Smooth muscle cell of the brain vasculature (primary cell): ENCODE data around the gene MRPL55.

Experiments
- DNase-seq: peaks from one replicate; pipeline ENCODE4 v3.0.0-alpha.2; 2012; ENCODE audit warnings: low read depth, low spot score

The MRPL55 gene

GRCh38 chr1:228070851-228071250, 38.2 kb downstream of the MRPL55 start:
- no peak for DNase-seq

DNA sequence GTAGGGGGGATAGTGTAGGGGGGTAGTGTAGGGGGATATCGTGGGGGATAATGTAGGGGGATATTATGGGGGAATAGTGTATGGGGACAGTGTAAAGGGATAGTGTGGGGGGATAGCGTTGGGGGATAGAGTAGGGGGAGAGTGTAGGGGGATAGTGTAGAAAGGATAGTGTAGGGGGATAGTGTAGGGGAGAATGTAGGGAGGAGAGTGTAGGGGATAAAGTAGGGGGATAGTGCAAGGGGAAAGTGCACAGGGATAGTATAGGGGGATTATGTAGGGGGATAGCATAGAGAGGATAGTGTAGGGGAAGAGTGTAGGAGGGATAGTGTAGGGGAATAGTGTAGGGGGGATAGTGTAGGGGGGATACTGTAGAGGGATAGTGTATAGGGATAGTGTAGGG, 38.9 kb downstream of the MRPL55 start:
- no peak for DNase-seq

GRCh38 chr1:228068359-228068758, 40.7 kb downstream of the MRPL55 start:
- no peak for DNase-seq

- no peak for DNase-seq
These were observed 42.0 kb downstream of the MRPL55 start for GRCh38 chr1:228066891-228067654.

- no peak for DNase-seq
These were observed 42.7 kb downstream of the MRPL55 start for GRCh38 chr1:228066416-228066815.

DNA sequence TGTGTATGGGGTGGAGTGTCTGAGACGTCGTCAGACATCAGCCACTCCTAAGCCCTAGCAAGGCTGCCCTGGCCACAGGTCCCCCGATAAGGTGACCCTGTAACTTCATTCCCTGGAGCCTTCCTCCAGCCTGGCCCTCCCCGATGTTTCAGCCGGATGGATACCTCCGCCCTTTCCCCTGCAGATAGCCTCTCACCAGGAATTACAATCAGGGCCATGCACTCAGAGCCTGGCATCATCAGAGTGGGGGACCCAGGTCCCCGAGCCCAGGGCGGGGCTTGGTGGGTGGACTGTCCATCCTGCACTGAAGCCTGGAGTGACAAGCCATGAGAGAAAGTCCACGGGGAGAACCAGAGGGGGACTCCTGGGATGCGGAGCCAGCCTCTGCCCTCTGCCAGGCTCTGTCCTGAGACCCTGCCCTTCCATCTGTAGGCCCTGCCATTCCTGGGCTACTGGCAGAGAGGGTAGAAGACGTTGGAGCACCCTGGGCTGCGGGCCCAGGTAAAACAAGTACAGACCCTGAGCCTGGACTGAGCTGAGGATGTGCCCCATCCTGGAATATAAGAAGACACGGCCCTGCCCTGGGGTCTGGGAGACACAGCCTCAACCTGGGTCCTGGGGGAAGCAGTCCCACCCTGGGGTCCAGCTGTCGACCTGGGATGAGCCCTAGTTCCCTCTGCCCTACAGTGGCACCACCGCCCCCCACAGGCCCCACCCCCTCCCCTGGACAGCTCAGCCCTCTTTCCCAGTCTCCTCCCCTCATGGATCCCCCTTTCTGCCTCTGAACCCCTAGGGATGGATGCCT, 43.4 kb downstream of the MRPL55 start:
- no peak for DNase-seq

DNA sequence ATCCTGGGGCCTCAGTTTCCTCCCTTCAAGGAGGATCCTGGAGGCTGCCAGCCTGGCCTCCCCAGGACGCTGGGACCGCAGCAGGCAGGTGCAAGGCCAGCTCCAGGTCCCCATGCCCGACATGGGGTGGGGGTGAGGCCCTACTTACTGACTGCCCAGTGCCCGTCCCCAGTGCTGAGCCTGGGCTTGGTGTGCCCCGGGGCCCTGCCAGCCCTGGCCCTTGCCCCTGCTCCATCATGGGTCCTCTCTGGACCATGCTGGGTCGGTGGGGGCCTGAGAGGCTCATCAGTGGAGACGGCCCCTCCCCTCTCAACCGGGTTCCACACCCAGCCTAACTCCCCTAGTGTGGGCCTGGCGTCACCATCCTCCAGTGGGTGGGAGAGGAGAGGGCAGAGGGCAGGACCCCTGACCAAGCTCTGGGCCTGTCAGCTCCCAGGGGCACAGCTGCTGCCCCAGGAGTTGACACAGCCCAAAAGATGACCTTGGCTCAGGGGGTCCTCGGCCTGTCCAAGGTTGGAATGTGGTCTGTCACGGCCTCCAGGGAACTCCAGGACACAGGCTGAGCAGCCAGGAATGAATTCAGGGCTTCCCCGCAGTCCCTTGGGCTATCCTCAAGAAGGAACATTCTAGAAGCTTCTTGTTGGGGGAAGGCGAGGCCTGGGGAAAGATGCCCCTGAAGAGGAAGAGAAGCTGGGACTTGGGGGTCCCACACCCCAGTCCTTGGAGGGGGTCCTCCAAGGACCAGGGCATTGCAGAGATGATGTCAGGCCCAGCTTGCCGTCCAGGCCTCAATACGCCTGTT, 44.2 kb downstream of the MRPL55 start:
- DNase-seq = no peak

DNA sequence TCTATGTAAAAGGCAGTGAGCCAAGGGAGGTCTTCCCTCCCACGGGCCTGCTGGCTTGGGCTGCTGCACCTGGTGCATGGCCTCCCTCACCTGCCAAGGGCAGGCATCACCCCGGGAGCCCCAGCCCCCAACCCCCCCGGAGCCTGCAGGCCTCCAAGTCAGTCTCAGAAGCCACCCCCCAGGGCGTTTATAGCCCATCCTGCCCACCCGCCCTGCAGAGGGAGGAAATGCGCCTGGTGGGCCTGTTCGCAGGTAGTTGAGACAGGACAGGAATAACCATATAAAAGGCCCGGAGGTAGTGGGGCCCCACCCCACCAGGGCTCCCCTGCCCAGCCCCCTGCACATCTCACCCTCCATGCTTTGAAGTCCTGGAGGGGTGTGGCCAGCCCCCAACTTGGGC, 44.8 kb downstream of the MRPL55 start:
- DNase-seq = no peak

- no peak for DNase-seq
These were observed 45.6 kb downstream of the MRPL55 start for GRCh38 chr1:228063251-228064191.

GRCh38 chr1:228062812-228063211, 46.3 kb downstream of the MRPL55 start:
- no peak for DNase-seq

DNA sequence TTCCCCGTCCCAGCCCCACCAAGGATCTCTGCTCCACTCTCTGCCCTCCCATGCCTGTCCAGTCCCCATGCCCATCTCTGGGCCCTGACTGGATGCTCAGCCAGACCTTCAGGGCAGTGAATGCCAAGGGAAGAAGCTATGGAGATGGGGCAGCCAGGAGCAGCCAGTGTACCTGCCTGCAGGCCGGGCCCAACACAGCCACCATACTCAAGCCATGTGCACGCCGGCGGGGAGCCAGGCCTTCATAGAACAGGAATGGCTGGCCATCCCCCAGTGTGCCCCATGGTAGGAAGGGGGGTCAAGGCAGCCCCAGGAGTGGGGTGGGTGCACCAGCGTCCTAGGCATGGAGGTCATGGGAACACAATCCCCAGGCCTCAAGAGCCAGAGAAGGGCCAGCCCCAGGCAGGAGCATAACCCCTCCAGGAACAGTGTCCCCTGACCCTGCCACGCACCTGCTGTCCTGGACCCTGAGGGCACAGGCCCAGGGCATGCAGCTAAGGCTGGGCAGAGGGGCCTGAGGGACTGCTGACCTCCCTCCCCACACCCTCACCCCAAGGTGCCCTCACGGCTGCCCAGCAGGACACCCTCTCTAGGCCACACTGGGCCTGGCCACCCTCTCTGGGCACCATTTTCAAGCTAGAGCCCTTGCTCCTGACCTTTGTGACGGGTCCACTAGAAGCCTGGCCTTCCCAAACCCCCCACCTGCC, 46.9 kb downstream of the MRPL55 start:
- DNase-seq = no peak

GRCh38 chr1:228061411-228062084, 47.6 kb downstream of the MRPL55 start:
- DNase-seq = no peak

DNA sequence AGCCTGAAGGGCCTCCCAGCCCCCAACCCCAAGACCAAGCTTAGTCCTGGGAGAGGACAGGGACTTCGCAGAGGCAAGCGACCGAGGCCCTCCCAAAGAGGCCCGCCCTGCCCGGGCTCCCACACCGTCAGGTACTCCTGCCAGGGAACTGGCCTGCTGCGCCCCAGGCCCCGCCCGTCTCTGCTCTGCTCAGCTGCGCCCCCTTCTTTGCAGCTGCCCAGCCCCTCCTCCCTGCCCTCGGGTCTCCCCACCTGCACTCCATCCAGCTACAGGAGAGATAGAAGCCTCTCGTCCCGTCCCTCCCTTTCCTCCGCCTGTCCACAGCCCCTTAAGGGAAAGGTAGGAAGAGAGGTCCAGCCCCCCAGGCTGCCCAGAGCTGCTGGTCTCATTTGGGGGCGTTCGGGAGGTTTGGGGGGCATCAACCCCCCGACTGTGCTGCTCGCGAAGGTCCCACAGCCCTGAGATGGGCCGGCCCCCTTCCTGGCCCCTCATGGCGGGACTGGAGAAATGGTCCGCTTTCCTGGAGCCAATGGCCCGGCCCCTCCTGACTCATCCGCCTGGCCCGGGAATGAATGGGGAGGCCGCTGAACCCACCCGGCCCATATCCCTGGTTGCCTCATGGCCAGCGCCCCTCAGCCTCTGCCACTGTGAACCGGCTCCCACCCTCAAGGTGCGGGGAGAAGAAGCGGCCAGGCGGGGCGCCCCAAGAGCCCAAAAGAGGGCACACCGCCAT, 48.5 kb downstream of the MRPL55 start:
- DNase-seq = no peak

DNA sequence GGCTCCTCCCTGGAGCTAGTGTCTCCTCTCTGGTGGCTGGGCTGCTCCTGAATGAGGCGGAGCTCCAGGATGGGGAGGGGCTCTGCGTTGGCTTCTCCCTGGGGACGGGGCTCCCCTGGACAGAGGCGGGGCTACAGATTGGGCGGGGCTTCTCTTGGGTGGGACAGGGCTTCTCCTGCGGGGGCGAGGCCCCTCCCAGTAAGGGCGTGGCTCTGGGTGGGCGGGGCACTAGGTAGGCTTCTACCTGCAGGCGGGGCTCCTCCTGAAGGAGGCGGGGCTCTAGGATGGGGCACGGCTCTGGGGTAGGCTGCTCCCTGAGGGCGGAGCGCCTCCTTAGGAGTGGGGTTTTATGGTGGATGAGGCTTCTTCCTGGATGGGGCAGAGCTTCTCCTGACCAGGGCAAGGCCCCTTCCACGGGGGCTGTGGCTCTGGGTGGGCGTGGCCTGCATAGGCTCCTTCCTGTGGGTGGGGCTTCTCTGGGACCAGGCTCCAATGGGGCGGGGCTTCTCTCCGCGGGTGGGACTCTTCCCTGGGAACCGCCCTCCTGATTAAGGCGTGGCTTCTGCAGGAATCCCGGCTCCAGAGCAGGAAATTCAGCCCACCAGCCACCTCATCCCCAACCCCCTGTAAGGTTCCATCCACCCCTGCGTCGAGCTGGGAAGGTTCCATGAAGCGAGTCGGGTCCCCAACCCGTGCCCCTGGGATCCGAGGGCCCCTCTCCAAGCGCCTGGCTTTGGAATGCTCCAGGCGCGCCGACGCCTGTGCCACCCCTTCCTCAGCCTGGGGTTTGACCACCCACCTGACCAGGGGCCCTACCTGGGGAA, 49.3 kb downstream of the MRPL55 start:
- no peak for DNase-seq

DNA sequence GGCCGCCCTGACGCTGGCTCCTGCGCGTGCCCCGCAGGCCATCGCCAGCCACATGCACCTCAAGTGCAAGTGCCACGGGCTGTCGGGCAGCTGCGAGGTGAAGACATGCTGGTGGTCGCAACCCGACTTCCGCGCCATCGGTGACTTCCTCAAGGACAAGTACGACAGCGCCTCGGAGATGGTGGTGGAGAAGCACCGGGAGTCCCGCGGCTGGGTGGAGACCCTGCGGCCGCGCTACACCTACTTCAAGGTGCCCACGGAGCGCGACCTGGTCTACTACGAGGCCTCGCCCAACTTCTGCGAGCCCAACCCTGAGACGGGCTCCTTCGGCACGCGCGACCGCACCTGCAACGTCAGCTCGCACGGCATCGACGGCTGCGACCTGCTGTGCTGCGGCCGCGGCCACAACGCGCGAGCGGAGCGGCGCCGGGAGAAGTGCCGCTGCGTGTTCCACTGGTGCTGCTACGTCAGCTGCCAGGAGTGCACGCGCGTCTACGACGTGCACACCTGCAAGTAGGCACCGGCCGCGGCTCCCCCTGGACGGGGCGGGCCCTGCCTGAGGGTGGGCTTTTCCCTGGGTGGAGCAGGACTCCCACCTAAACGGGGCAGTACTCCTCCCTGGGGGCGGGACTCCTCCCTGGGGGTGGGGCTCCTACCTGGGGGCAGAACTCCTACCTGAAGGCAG, 50.0 kb downstream of the MRPL55 start:
- DNase-seq = no peak

GRCh38 chr1:228058172-228058948, 50.7 kb downstream of the MRPL55 start:
- no peak for DNase-seq
